ENCODE measurements around the gene HIF1AN.

HIF1AN gene

DNA sequence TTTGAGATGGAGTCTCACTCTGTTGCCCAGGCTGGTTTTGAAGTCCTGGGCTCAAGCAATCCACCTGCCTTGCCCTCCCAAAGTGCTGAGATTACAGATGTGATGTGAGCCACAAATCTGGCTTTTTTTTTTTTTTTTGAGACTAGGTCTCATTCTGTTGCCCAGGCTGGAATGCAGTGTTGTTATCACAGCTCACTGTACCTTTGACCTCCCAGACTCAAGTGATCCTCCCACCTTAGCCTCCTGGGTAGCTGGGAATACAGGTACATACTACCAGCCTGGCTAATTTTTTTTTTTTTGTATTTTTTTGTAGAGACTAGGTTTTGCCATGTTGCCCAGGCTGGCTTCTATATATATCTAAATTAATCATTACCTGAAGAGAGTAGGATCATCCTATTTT is 62.4 kb downstream of the HIF1AN start:
- H3K4me3 ChIP-seq (ENCODE audit: low read length), result no peak overlapping the region
- DNase-seq (ENCODE audit: low read depth), result no peak
- TF ChIP-seq, protein P1, sequence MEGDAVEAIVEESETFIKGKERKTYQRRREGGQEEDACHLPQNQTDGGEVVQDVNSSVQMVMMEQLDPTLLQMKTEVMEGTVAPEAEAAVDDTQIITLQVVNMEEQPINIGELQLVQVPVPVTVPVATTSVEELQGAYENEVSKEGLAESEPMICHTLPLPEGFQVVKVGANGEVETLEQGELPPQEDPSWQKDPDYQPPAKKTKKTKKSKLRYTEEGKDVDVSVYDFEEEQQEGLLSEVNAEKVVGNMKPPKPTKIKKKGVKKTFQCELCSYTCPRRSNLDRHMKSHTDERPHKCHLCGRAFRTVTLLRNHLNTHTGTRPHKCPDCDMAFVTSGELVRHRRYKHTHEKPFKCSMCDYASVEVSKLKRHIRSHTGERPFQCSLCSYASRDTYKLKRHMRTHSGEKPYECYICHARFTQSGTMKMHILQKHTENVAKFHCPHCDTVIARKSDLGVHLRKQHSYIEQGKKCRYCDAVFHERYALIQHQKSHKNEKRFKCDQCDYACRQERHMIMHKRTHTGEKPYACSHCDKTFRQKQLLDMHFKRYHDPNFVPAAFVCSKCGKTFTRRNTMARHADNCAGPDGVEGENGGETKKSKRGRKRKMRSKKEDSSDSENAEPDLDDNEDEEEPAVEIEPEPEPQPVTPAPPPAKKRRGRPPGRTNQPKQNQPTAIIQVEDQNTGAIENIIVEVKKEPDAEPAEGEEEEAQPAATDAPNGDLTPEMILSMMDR (conservative IDR thresholded peaks at IDR 0.05; ENCODE audit: low read depth, low read length), result no peak

DNA sequence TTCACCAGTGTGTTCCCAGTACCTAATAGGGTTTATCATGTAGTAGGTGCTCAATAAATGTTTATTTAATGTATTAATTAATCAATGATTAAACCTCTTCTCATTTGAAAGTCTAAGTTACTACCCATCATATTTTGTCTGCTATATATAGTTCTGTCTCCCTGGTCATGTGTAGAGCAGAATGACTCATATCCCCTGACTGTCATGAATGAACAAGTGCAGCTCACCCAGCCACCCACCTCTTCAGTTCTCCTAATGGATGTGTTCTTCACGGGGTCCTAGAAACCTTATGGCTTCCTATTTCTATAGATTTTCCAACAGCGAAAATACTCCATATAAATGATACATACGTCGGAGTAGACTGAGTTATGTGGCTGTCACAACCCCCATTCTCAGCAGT is 64.5 kb downstream of the HIF1AN start:
- no peak for DNase-seq (ENCODE audit: low read depth)
- TF ChIP-seq, protein P1 (conservative IDR thresholded peaks at IDR 0.05; ENCODE audit: low read depth, low read length), result no peak
- no peak overlapping the region for H3K4me3 ChIP-seq (ENCODE audit: low read length)

DNA sequence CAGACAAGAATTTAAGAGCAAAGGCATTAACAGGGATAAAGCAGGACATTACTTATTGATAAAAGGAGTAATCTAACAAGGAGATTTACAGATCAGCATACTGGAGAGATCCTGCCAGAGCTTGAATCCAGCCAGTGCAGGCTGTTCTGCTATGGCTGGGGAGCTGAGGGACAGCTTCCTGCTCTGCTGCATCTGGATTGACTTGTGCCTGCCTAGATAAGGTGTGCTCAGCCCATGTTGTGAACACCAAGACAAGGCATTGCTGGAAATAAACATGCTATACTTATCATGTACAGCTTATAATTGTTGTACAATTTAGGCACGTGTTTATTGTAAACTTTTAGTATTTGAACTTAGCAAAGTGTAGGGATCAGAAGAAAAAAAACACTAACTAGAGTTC is 71.7 kb downstream of the HIF1AN start:
- H3K4me3 ChIP-seq (ENCODE audit: low read length), result no peak overlapping the region
- TF ChIP-seq, protein P1 (conservative IDR thresholded peaks at IDR 0.05; ENCODE audit: low read depth, low read length), result no peak
- DNase-seq (ENCODE audit: low read depth), result no peak

All from retinal pigment epithelial cell (primary cell).